ENCODE measurements around the gene FAM20C. TPM values are rescaled to one million over a fixed set of nuclear protein-coding genes. Genes with fewer than 3 reads are reported as not detected.

Gene FAM20C
- total RNA-seq, 2 donors from 2014 or later = 37.8 to 62.0 TPM

DNA sequence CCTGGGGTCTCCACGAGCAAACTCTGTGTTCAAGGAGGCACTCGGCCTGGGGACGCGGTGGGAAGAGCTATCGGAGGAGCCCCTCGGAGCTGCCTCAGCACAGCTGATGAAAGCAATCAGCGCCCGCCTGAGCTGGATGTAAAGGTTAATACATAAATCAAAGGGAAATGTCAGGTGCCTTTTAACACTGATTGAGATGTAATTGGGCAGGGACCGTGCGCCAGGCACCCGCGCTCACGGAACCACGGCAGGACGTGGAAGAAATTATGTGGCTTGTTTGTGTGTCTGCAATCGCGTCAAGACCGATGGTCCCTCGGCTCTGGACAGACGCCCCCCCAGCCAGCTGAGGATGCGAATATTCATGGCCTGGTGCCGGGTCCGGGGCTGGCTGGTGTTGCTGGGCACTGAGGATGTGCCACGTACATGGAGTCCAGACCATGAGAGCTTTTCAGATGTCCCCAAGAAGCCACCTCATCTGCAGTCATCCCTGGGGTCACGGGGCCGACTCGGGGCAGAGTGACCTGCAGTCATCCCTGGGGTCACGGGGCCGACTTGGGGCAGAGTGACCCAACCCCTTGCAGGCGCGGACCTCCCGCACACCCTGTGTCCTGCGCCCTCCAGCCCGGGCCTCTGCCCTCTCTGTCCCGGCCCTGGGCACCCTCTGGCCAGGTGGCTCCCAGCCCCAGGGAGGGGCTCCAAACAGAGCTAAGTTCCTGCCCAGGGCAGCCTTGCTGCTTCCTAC is 113.2 kb downstream of the FAM20C start:
- TF ChIP-seq POLR2A (IDR thresholded peaks at IDR 0.05) = no peak
- TF ChIP-seq, protein P1, sequence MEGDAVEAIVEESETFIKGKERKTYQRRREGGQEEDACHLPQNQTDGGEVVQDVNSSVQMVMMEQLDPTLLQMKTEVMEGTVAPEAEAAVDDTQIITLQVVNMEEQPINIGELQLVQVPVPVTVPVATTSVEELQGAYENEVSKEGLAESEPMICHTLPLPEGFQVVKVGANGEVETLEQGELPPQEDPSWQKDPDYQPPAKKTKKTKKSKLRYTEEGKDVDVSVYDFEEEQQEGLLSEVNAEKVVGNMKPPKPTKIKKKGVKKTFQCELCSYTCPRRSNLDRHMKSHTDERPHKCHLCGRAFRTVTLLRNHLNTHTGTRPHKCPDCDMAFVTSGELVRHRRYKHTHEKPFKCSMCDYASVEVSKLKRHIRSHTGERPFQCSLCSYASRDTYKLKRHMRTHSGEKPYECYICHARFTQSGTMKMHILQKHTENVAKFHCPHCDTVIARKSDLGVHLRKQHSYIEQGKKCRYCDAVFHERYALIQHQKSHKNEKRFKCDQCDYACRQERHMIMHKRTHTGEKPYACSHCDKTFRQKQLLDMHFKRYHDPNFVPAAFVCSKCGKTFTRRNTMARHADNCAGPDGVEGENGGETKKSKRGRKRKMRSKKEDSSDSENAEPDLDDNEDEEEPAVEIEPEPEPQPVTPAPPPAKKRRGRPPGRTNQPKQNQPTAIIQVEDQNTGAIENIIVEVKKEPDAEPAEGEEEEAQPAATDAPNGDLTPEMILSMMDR (IDR thresholded peaks at IDR 0.05) = no peak
- TF ChIP-seq POLR2AphosphoS5 (IDR thresholded peaks at IDR 0.05) = no peak
- Histone ChIP-seq H3K9me3 (no peaks in the 10 kb centered on the region), H3K27ac (no peak overlapping the region), H3K27me3 (replicated peaks; ENCODE audit: insufficient read depth) (no peaks in the 10 kb centered on the region), H3K4me3 (no peak overlapping the region), H3K36me3 (no peaks in the 10 kb centered on the region), H3K4me1 (replicated peaks) (no peaks in the 10 kb centered on the region)
- WGBS = 86% methylated on average over 34 of the region's 35 CpGs
- intact Hi-C loops (cut with DNase I) = no loop called here
- DNase-seq (ENCODE audit: low spot score) = no peak

DNA sequence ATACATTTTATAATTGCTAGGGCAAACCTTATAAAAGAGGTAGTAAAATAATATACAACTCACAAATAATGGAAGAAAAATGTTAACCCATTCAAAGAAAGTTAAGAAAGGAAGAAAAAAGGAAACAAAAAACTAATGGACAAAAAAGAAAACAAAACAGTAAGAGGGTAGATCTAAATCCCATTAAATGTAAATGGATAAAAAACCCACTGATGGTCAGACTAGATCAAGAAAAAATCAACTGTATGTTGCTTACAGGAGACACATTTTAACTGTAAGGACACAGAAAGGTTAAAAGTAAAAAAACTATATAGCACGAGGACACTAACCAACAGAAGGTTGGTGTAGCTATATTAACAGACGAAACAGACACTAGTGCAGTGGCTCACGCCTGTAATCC is 115.6 kb downstream of the FAM20C start:
- intact Hi-C loops (cut with DNase I) = no loop called here
- 86% methylated on average over 3 of the region's 3 CpGs for WGBS
- H3K36me3 ChIP-seq = no peaks in the 10 kb centered on the region
- H3K27me3 ChIP-seq (replicated peaks; ENCODE audit: insufficient read depth) = no peaks in the 10 kb centered on the region
- H3K9me3 ChIP-seq = no peaks in the 10 kb centered on the region
- H3K27ac ChIP-seq = no peak overlapping the region
- no peaks in the 10 kb centered on the region for H3K4me1 ChIP-seq (replicated peaks)
- no peak for DNase-seq (ENCODE audit: low spot score)
- TF ChIP-seq POLR2AphosphoS5 (IDR thresholded peaks at IDR 0.05) = no peak
- TF ChIP-seq, protein P1 (IDR thresholded peaks at IDR 0.05) = no peak
- no peak for TF ChIP-seq POLR2A (IDR thresholded peaks at IDR 0.05)
- H3K4me3 ChIP-seq = no peak overlapping the region

DNA sequence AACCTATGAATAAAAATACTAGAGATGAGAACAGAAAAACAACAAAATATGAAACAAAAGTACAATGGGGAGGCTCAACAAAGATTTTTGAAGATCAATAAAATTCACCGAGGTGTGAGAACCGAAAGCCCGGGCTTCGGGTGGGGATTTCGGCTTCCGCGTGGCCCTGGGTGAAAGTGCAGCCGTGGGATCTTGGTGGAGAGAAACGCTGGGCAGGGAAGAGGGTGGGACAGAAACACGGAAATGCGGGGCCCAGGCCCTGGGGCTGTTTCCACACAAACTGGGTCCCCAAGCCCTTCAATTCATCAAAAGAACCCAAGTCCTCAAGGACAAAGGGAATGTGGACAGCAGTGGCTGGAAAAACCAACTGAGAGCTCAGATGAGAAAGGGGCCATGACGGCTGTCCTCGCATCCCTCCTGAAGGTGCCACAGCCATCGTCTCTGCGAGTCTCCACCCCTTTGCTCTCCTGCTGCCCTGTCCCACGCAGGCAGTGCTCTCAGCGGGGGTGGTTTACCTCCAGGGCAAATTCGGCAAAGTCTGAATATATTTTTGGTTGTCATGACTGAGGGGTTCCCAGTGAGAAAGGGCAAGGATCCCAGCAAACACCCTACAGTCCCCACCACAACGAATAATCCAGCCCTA is 117.3 kb downstream of the FAM20C start:
- TF ChIP-seq, protein P1 (IDR thresholded peaks at IDR 0.05) = no peak
- TF ChIP-seq POLR2A (IDR thresholded peaks at IDR 0.05) = no peak
- no peak for TF ChIP-seq POLR2AphosphoS5 (IDR thresholded peaks at IDR 0.05)
- intact Hi-C loops (cut with DNase I) = no loop called here
- H3K27ac ChIP-seq = no peak overlapping the region
- WGBS = 89% methylated on average over 19 of the region's 19 CpGs
- H3K36me3 ChIP-seq = no peaks in the 10 kb centered on the region
- no peak overlapping the region for H3K4me3 ChIP-seq
- no peaks in the 10 kb centered on the region for H3K27me3 ChIP-seq (replicated peaks; ENCODE audit: insufficient read depth)
- H3K4me1 ChIP-seq (replicated peaks) = no peaks in the 10 kb centered on the region
- no peak for DNase-seq (ENCODE audit: low spot score)
- H3K9me3 ChIP-seq = no peaks in the 10 kb centered on the region

Other genes with a start within 250 kb of the FAM20C start
- not detected for gene FOXL3, start 97.6 kb downstream of the FAM20C start, total RNA-seq

Data from prostate gland (tissue), 2 donors.